Measurements from ENCODE around the gene POLE3. TPM values are rescaled to one million over a fixed set of nuclear protein-coding genes. Genes with fewer than 3 reads are reported as not detected.

The POLE3 gene
- 53.8 and 54.3 TPM in 2 replicates for total RNA-seq
- 61.5 and 68.6 TPM in 2 replicates for polyA plus RNA-seq
- 55.8 and 60.0 TPM in 2 replicates for polyA plus RNA-seq (2011; cell fraction: cytosol; rRNA removed)
- 43.1 and 68.8 TPM in 2 replicates for polyA plus RNA-seq (2011; cell fraction: nucleus; rRNA removed)
- 62.2 and 78.6 TPM in 2 replicates for polyA plus RNA-seq (2012)
- 42.8 and 53.7 TPM in 2 replicates for polyA minus RNA-seq
- polyA minus RNA-seq (2011; cell fraction: cytosol; rRNA and poly(A)+ RNA removed), result 46.3 TPM
- 14.6 and 18.9 TPM in 2 replicates for polyA minus RNA-seq (2011; cell fraction: nucleus; rRNA and poly(A)+ RNA removed)
- Bru-seq, nascent RNA, result percentile 87 among the genes with signal in this experiment
- percentile 99 among the genes with signal in this experiment for BruChase-seq, experiment 1, labeled RNA remaining after a 6-hour chase
- BruChase-seq, experiment 2, labeled RNA remaining after a 2-hour chase, result percentile 98 among the genes with signal in this experiment
- long read RNA-seq, transcript POLE3-203 (3 exons, 455 nt), result minor isoform, 10 of 151 reads
- long read RNA-seq, transcript POLE3-201 (4 exons, 2,109 nt), result major isoform, 126 of 151 reads
- long read RNA-seq, partial matches to known transcripts, result 2 of 151 reads
- long read RNA-seq, other reads (novel, unspliced or antisense), result 10 of 151 reads

GRCh38 chr9:113410207-113410864 lies at the start of gene POLE3, which contains the start of gene C9orf43:
Gene POLE3 (minus strand): TSS chr9:113410675. CDS start chr9:113410293, 382 bp downstream.
Gene C9orf43 (plus strand): TSS chr9:113410747. CDS start chr9:113413494, 2,747 bp downstream.
- FAIRE-seq (peak; percentile 93), DNase-seq (ENCODE audit: low read depth, low spot score) (peak; percentile 97)
- intact Hi-C loops (cut with micrococcal nuclease) (loop anchor here (1.0 to 5.0 kb wide), 8 partner anchors 9 to 265 kb away; partner anchors contain the start of genes ALAD, CDC26, PRPF4 and WDR31), dilution Hi-C loops (cut with MboI; ENCODE audit: extremely low pct_ligation_motif_present, low sequenced_read_pairs) (no loop called here)
- BruUV-seq (replicated peaks), result no TSS peak
- Histone ChIP-seq H4K20me1 (replicated peaks; ENCODE audit: control insufficient read depth, extremely low read depth, insufficient read depth, low read length) (no peaks in the 10 kb centered on the region), H3K9me3 (replicated peaks; ENCODE audit: control insufficient read depth, insufficient read depth, low read length) (no peaks in the 10 kb centered on the region), H3K4me1 (ENCODE audit: control insufficient read depth, extremely low read depth, insufficient read depth, low read length) (peaks cover 9% of the 10 kb centered on the region), H3K27ac (ENCODE audit: insufficient read depth, low read depth, low read length) (peak within 1 kb of the TSS; percentile 84), H3K4me3 (replicated peaks in 1 of 3; ENCODE audit: insufficient read depth in 1 of 3, low read depth in 1 of 3, low read length in 3 of 3) (peak within 1 kb of the TSS; percentile 86 to 98 (median 92)), H3K27me3 (ENCODE audit: control insufficient read depth in 2 of 2, insufficient read depth in 2 of 2, low read length in 2 of 2) (no peaks in the 10 kb centered on the region), H3K4me2 (ENCODE audit: insufficient read depth, low read length) (peak within 1 kb of the TSS; percentile 97), H3K9me1 (replicated peaks; ENCODE audit: control insufficient read depth, extremely low read depth, insufficient read depth, low read length) (no peaks in the 10 kb centered on the region), H3K36me3 (ENCODE audit: control insufficient read depth in 2 of 2, extremely low read depth in 1 of 2, insufficient read depth in 2 of 2, low read length in 2 of 2) (peaks cover 4 to 5% of the 10 kb centered on the region in 2 experiments), H2AFZ (ENCODE audit: low read depth, low read length) (peak within 1 kb of the TSS; percentile 81), H3K79me2 (ENCODE audit: control insufficient read depth, insufficient read depth, low read length) (peaks cover 21% of the 10 kb centered on the region), H3K9ac (replicated peaks; ENCODE audit: extremely low read depth, insufficient read depth, low read length) (peak within 1 kb of the TSS; percentile 99)
- POLR2A ChIA-PET, result interaction anchor here (0.9 to 1.4 kb wide), 10 partner anchors 9 to 245 kb away, joined by 3 to 9 read pairs (median 4); partner anchors contain the start of genes ALAD, CDC26, PRPF4 and WDR31
- TF ChIP-seq GATA2 (IDR thresholded peaks at IDR 0.05; ENCODE audit: insufficient read depth, insufficient read length, low read depth, low read length), result no peak
- TF ChIP-seq EZH2 (IDR thresholded peaks at IDR 0.05; ENCODE audit: borderline replicate concordance, low read depth, low read length, severe bottlenecking), result no peak
- TF ChIP-seq CTCF (IDR thresholded peaks at IDR 0.05; ENCODE audit: extremely low read depth in 1 of 2, insufficient read depth in 1 of 2, low read depth in 1 of 2, low read length in 2 of 2), result no peak
- peak; percentile 99 for TF ChIP-seq MYC (IDR thresholded peaks at IDR 0.05; ENCODE audit: low read depth, low read length)
- TF ChIP-seq, protein P1, sequence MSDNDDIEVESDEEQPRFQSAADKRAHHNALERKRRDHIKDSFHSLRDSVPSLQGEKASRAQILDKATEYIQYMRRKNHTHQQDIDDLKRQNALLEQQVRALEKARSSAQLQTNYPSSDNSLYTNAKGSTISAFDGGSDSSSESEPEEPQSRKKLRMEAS (IDR thresholded peaks at IDR 0.05; ENCODE audit: insufficient read depth, insufficient read length), result peak; percentile 97
- peak; percentile 64 for TF ChIP-seq POLR2AphosphoS5 (IDR thresholded peaks at IDR 0.05; ENCODE audit: insufficient read depth, low read depth, low read length)
- peak; percentile 21 for TF ChIP-seq FOS (IDR thresholded peaks at IDR 0.05; ENCODE audit: borderline replicate concordance, insufficient read depth, low read length)
- TF ChIP-seq JUN (IDR thresholded peaks at IDR 0.05; ENCODE audit: borderline replicate concordance, insufficient read depth, insufficient read length, low read depth), result no peak
- TF ChIP-seq POLR2A (IDR thresholded peaks at IDR 0.05; ENCODE audit: low read depth, low read length), result peak; percentile 72
- CTCF ChIA-PET, result interaction anchor here (0.7 to 1.7 kb wide), 14 partner anchors 9 to 248 kb away, joined by 3 to 18 read pairs (median 4); partner anchors contain the start of genes ALAD, CDC26 and PRPF4
